SK-N-MC (cell line): ENCODE results near the gene KCNQ1OT1.

Source experiments
- DNase-seq: peaks from one replicate; pipeline ENCODE4 v3.0.0-alpha.2; 2011; ENCODE audit warnings: low read depth, low spot score
- H3K27ac ChIP-seq: fragments of 200-600 bp; sonication (generic); 2 replicates; pipeline ENCODE4 v1.5.1; 2016; ENCODE audit warnings: mixed run types
- H3K36me3 ChIP-seq: fragments of 200-600 bp; sonication (generic); 2 replicates; pipeline ENCODE4 v1.6.1; 2017; ENCODE audit warnings: antibody characterized with exemption, low read length, mixed read lengths; ENCODE audit not compliant: insufficient read depth
- H3K4me3 ChIP-seq: fragments of 200-600 bp; sonication (generic); 2 replicates; pipeline ENCODE4 v1.5.1; 2016
- H3K9ac ChIP-seq: fragments of 200-600 bp; sonication (generic); 2 replicates; pipeline ENCODE4 v1.8.0; 2017; ENCODE audit warnings: mixed run types, mixed read lengths; ENCODE audit not compliant: insufficient read length
- H3K9me3 ChIP-seq: fragments of 200-600 bp; sonication (generic); 2 replicates; pipeline ENCODE4 v1.6.1; 2017; ENCODE audit warnings: low read depth, mild to moderate bottlenecking, antibody characterized with exemption, low read length, moderate library complexity, mixed read lengths
- EZH2 ChIP-seq: fragments of 200-600 bp; sonication (generic); IDR thresholded peaks from one replicate; pipeline ENCODE4 v1.6.1; 2017; ENCODE audit warnings: antibody characterized with exemption
- FOXP2 ChIP-seq: optimal IDR thresholded peaks from 2 replicates; pipeline ENCODE3; 2011; ENCODE audit warnings: mild to moderate bottlenecking, moderate library complexity; ENCODE audit not compliant: insufficient read depth; ENCODE audit errors: extremely low read length, control extremely low read depth
- POLR2AphosphoS5 ChIP-seq: IDR thresholded peaks from 2 replicates; pipeline ENCODE4 v1.6.1; 2012; ENCODE audit warnings: mild to moderate bottlenecking, low read depth, low read length, borderline replicate concordance

KCNQ1OT1 gene

GRCh38 chr11:2655016-2655719 lies 44.6 kb downstream of the KCNQ1OT1 start:
- no peak overlapping the region for H3K9ac ChIP-seq
- no peak overlapping the region for H3K4me3 ChIP-seq
- TF ChIP-seq POLR2AphosphoS5 = no peak
- TF ChIP-seq EZH2 = no peak
- TF ChIP-seq FOXP2 = no peak
- no peak overlapping the region for H3K27ac ChIP-seq
- peaks cover 18% of the 10 kb centered on the region; the same call in 1 of the 2 replicates for H3K9me3 ChIP-seq
- H3K36me3 ChIP-seq = no peaks in the 10 kb centered on the region
- DNase-seq = no peak

GRCh38 chr11:2653930-2654739 lies 45.7 kb downstream of the KCNQ1OT1 start:
- Histone ChIP-seq H3K27ac (no peak overlapping the region), H3K4me3 (no peak overlapping the region), H3K36me3 (no peaks in the 10 kb centered on the region), H3K9ac (no peak overlapping the region), H3K9me3 (peaks cover 27% of the 10 kb centered on the region; the same call in 1 of the 2 replicates)
- DNase-seq = no peak
- TF ChIP-seq POLR2AphosphoS5 (no peak), FOXP2 (no peak), EZH2 (no peak)

GRCh38 chr11:2653198-2653551 lies 46.6 kb downstream of the KCNQ1OT1 start:
- Histone ChIP-seq H3K27ac (no peak overlapping the region), H3K36me3 (no peaks in the 10 kb centered on the region), H3K9ac (no peak overlapping the region), H3K4me3 (no peak overlapping the region), H3K9me3 (peaks cover 32% of the 10 kb centered on the region; the same call in 1 of the 2 replicates)
- TF ChIP-seq POLR2AphosphoS5 = no peak
- TF ChIP-seq EZH2 = no peak
- no peak for TF ChIP-seq FOXP2
- no peak for DNase-seq

GRCh38 chr11:2652333-2653197 lies 47.2 kb downstream of the KCNQ1OT1 start:
- peaks cover 34% of the 10 kb centered on the region; the same call in 1 of the 2 replicates for H3K9me3 ChIP-seq
- no peak overlapping the region for H3K4me3 ChIP-seq
- no peak for DNase-seq
- H3K36me3 ChIP-seq = no peaks in the 10 kb centered on the region
- no peak overlapping the region for H3K27ac ChIP-seq
- no peak overlapping the region for H3K9ac ChIP-seq
- TF ChIP-seq EZH2 (no peak), POLR2AphosphoS5 (no peak), FOXP2 (no peak)

GRCh38 chr11:2651826-2652271 lies 47.9 kb downstream of the KCNQ1OT1 start:
- no peak overlapping the region for H3K27ac ChIP-seq
- H3K9ac ChIP-seq = no peak overlapping the region
- no peak overlapping the region for H3K4me3 ChIP-seq
- TF ChIP-seq FOXP2 (no peak), EZH2 (no peak), POLR2AphosphoS5 (no peak)
- no peaks in the 10 kb centered on the region for H3K36me3 ChIP-seq
- H3K9me3 ChIP-seq = peaks cover 32% of the 10 kb centered on the region; the same call in 1 of the 2 replicates
- DNase-seq = no peak

- TF ChIP-seq EZH2 (no peak), POLR2AphosphoS5 (no peak), FOXP2 (no peak)
- Histone ChIP-seq H3K9me3 (peaks cover 36% of the 10 kb centered on the region; the same call in 1 of the 2 replicates), H3K4me3 (no peak overlapping the region), H3K9ac (no peak overlapping the region), H3K36me3 (no peaks in the 10 kb centered on the region), H3K27ac (no peak overlapping the region)
- no peak for DNase-seq
These were observed 48.7 kb downstream of the KCNQ1OT1 start for GRCh38 chr11:2651054-2651617.

- TF ChIP-seq EZH2 = no peak
- TF ChIP-seq FOXP2 = no peak
- TF ChIP-seq POLR2AphosphoS5 = no peak
- no peak overlapping the region for H3K4me3 ChIP-seq
- no peaks in the 10 kb centered on the region for H3K36me3 ChIP-seq
- no peak overlapping the region for H3K9ac ChIP-seq
- H3K27ac ChIP-seq = no peak overlapping the region
- no peak for DNase-seq
- peaks cover 42% of the 10 kb centered on the region; the same call in 1 of the 2 replicates for H3K9me3 ChIP-seq
These were observed 49.4 kb downstream of the KCNQ1OT1 start for GRCh38 chr11:2650343-2650867.

- Histone ChIP-seq H3K9me3 (peaks cover 44% of the 10 kb centered on the region; the same call in 1 of the 2 replicates), H3K27ac (no peak overlapping the region), H3K4me3 (no peak overlapping the region), H3K9ac (no peak overlapping the region), H3K36me3 (no peaks in the 10 kb centered on the region)
- DNase-seq = no peak
- no peak for TF ChIP-seq FOXP2
- no peak for TF ChIP-seq POLR2AphosphoS5
- no peak for TF ChIP-seq EZH2
These were observed 49.9 kb downstream of the KCNQ1OT1 start for GRCh38 chr11:2649848-2650247.
